HepG2 (cell line): Measurements from ENCODE around the gene NME7. TPM values are rescaled to one million over a fixed set of nuclear protein-coding genes. Genes with fewer than 3 reads are reported as not detected.

Experiments
- ATAC-seq: fragments of 200-7000 bp; cut with Tn5 transposase; 3 replicates; pipeline ENCODE4 v1.9.1; 2020; ENCODE audit warnings: mild to moderate bottlenecking, moderate library complexity
- BruUV-seq: library from RNA; stranded (reverse); fragments of 400-500 nt; replicated peaks from 2 replicates; lab custom pipeline; 2021; lab: Mats Ljungman, UMichigan
- CTCF ChIA-PET: fragments of 300-600 bp; formaldehyde crosslinking; extraction: SDS; loops from one replicate; lab custom pipeline; 2021; ENCODE audit warnings: low total read pairs, inconsistent platforms, low intra/inter-chr PET ratio; lab: Yijun Ruan, JAX
- POLR2A ChIA-PET: fragments of 350-600 bp; sonication (Branson Sonifier 250); formaldehyde crosslinking; loops from one replicate; lab custom pipeline; 2020; ENCODE audit warnings: antibody characterized with exemption, inconsistent platforms; lab: Yijun Ruan, JAX
- DNase-seq: peaks from one replicate; pipeline ENCODE4 v3.0.0-alpha.2; 2015; ENCODE audit warnings: low spot score
- FAIRE-seq: peaks from 3 replicates; lab custom pipeline; 2011; peaks lifted over from hg19 to GRCh38; lab: Jason Lieb, UNC
- H2AFZ ChIP-seq: one replicate; pipeline ENCODE4 v1.6.1; 2011; ENCODE audit warnings: low read length, inconsistent platforms
- H3K27ac ChIP-seq: fragments of 300-600 bp; 3 replicates; pipeline ENCODE4 v1.8.0; 2011; ENCODE audit warnings: mixed run types, mild to moderate bottlenecking, mixed read lengths, low read length, inconsistent platforms; ENCODE audit not compliant: insufficient read depth; ENCODE audit errors: extremely low read length
- H3K27me3 ChIP-seq, 2 experiments: fragments of 200-600 bp in 1 of 2; 2 replicates in 1 of 2; 3 replicates in 1 of 2; pipeline versions ENCODE4 v1.6.0 to v1.8.0; 2011; ENCODE audit warnings: low read length in 2 of 2, mild to moderate bottlenecking in 2 of 2, moderate library complexity in 2 of 2, inconsistent platforms in 1 of 2; ENCODE audit not compliant: insufficient read depth in 2 of 2, control insufficient read depth in 1 of 2
- H3K36me3 ChIP-seq, 2 experiments: fragments of 200-600 bp in 1 of 2; replicated peaks in 1 of 2; 2 replicates in 1 of 2; 3 replicates in 1 of 2; pipeline versions ENCODE4 v1.5.1 to v1.8.0; 2011; ENCODE audit warnings: low read length in 2 of 2, inconsistent platforms in 1 of 2; ENCODE audit not compliant: insufficient read depth in 2 of 2, control insufficient read depth in 1 of 2
- H3K4me1 ChIP-seq: 2 replicates; pipeline ENCODE4 v1.5.1; 2012; ENCODE audit warnings: low read length, inconsistent platforms; ENCODE audit not compliant: insufficient read depth
- H3K4me2 ChIP-seq: 2 replicates; pipeline ENCODE4 v1.6.0; 2011; ENCODE audit warnings: low read depth, low read length, inconsistent platforms
- H3K4me3 ChIP-seq, 3 experiments: fragments of 200-600 bp in 1 of 3; sonication (generic), shearing (Covaris generic) in 1 of 3; replicated peaks in 1 of 3; 2 replicates each; pipeline ENCODE4 v1.5.1; 2011 to 2016; ENCODE audit warnings: low read length in 3 of 3, inconsistent platforms in 2 of 3, low read depth in 2 of 3, mild to moderate bottlenecking in 2 of 3, control low read depth in 1 of 3, mixed read lengths in 1 of 3; ENCODE audit not compliant: insufficient read depth in 1 of 3
- H3K79me2 ChIP-seq: one replicate; pipeline ENCODE4 v1.6.1; 2011; ENCODE audit warnings: low read length, inconsistent platforms; ENCODE audit not compliant: insufficient read depth
- H3K9ac ChIP-seq: 2 replicates; pipeline ENCODE4 v1.6.0; 2011; ENCODE audit warnings: mild to moderate bottlenecking, low read depth, low read length, inconsistent platforms; ENCODE audit not compliant: insufficient read depth
- H3K9me3 ChIP-seq: 2 replicates; pipeline ENCODE4 v1.5.1; 2012; ENCODE audit warnings: mild to moderate bottlenecking, low read length
- H4K20me1 ChIP-seq: 2 replicates; pipeline ENCODE4 v1.6.0; 2011; ENCODE audit warnings: inconsistent platforms, mild to moderate bottlenecking, low read length, moderate library complexity; ENCODE audit not compliant: insufficient read depth
- GATAD1 ChIP-seq: IDR thresholded peaks from 2 replicates; pipeline ENCODE4 v1.6.1; 2016; ENCODE audit warnings: missing genetic modification reagents, missing compliant biosample characterization
- KIAA2018 ChIP-seq: sonication (generic); formaldehyde crosslinking; IDR thresholded peaks from 2 replicates; pipeline ENCODE4 v1.5.0; 2020; ENCODE audit warnings: mild to moderate bottlenecking, missing genetic modification reagents, borderline replicate concordance
- NR1H2 ChIP-seq: sonication (generic); formaldehyde crosslinking; IDR thresholded peaks from 2 replicates; pipeline ENCODE4 v1.8.1; 2022; ENCODE audit warnings: low read depth, missing genetic modification reagents, borderline replicate concordance
- POGZ ChIP-seq: sonication (generic); formaldehyde crosslinking; IDR thresholded peaks from 2 replicates; pipeline ENCODE4 v1.4.0; 2020; ENCODE audit warnings: mild to moderate bottlenecking, missing genetic modification reagents
- TBX3 ChIP-seq: fragments of 450-650 bp; IDR thresholded peaks from 2 replicates; pipeline ENCODE4 v1.6.1; 2017; ENCODE audit warnings: antibody characterized with exemption, mild to moderate bottlenecking, inconsistent platforms, borderline replicate concordance
- WIZ ChIP-seq: sonication (generic); formaldehyde crosslinking; IDR thresholded peaks from 2 replicates; pipeline ENCODE4 v1.5.1; 2020; ENCODE audit warnings: mild to moderate bottlenecking, missing genetic modification reagents
- ZBTB26 ChIP-seq: IDR thresholded peaks from 2 replicates; pipeline ENCODE4 v1.6.1; 2016; ENCODE audit warnings: missing compliant biosample characterization, missing genetic modification reagents, borderline replicate concordance
- ZNF576 ChIP-seq: sonication (generic); formaldehyde crosslinking; IDR thresholded peaks from 2 replicates; pipeline ENCODE4 v1.4.0; 2020; ENCODE audit warnings: mild to moderate bottlenecking, missing genetic modification reagents
- WGBS: methylation state at CpG from one replicate; pipeline ENCODE4 v1.1.6; 2017; ENCODE audit warnings: low lambda C conversion rate; 5-methylcytosine and 5-hydroxymethylcytosine counted together
- in situ Hi-C: cut with HindIII; loops from 2 replicates; pipeline ENCODE4 v1.10.0; 2017; ENCODE audit warnings: low pct_unique_long_range_greater_than_20kb; ENCODE audit not compliant: extremely low pct_ligation_motif_present
- intact Hi-C: fragments of 100-400 bp; cut with micrococcal nuclease; formaldehyde crosslinking; loops from one replicate; pipeline ENCODE4 v1.10.0; 2022; ENCODE audit not compliant: unreplicated experiment
- polyA plus RNA-seq, 8 experiments: library from polyadenylated mRNA; depleted of rRNA in 3 of 8; stranded (reverse) in 7 of 8; unstranded in 1 of 8; fragments of >200 nt; fragmentation: Illumina TruSeq in 4 of 8; extraction: Trizol in 4 of 8; gene quantifications; 2 replicates each; pipeline versions ENCODE4 v1.2.1 to v1.2.3, GENCODE V29; 2011 to 2016; ENCODE audit warnings: low read depth in 4 of 8, missing spikeins in 1 of 8, mixed read lengths in 1 of 8; ENCODE audit not compliant: insufficient read depth in 1 of 8
- total RNA-seq, 5 experiments: library from RNA; depleted of rRNA; stranded (reverse); fragments of >200 nt; fragmentation: Illumina TruSeq; extraction: Trizol; gene quantifications; 2 replicates each; pipeline ENCODE4 v1.2.3, GENCODE V29; 2016; ENCODE audit warnings: low read depth in 1 of 5
- TF ChIP-seq, protein P1 (sequence below): IDR thresholded peaks from 2 replicates; pipeline ENCODE4 v1.6.1; 2016; ENCODE audit warnings: low read depth, control low read depth
- TF ChIP-seq, protein P2 (sequence below): sonication (generic); formaldehyde crosslinking; IDR thresholded peaks from 2 replicates; pipeline ENCODE4 v1.8.1; 2023; ENCODE audit warnings: missing genetic modification reagents, mild to moderate bottlenecking, borderline replicate concordance
- TF ChIP-seq, protein P3 (sequence below): sonication (generic); formaldehyde crosslinking; IDR thresholded peaks from 2 replicates; pipeline ENCODE4 v1.5.0; 2020; ENCODE audit warnings: mild to moderate bottlenecking, missing genetic modification reagents, moderate library complexity

NME7 gene
- total and polyA plus RNA-seq, 2 of the 13 experiments (the other 11 are each of a cell fraction or from before 2014, with no cell fraction given), result 9.4 to 22.5 TPM

DNA sequence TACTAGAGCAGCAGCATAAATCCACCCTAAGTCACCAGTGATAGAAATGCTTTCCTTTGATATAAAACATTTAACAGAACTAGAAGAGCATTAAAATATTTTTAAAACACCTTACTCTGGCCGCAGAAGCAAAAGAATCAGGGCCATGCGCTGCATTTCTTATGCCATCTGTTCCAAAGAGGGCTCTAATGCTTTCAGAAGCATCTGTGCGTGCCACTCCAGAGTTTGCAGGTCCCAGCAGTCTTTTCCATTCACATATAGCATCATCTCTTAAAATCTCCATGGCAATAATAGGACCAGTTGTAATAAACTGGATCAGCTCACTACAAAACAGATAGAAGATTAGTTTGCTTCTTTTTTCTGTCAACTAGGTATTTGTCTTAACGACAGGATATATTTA lies 69.2 kb downstream of the NME7 start:
- no peak overlapping the region for H2AFZ ChIP-seq
- intact Hi-C loops (no loop called here), in situ Hi-C loops (no loop called here)
- H4K20me1 ChIP-seq, result no peaks in the 10 kb centered on the region
- FAIRE-seq, result no peak
- no peaks in the 10 kb centered on the region for H3K27me3 ChIP-seq
- CTCF ChIA-PET, result no interaction called here
- H3K27ac ChIP-seq, result no peak overlapping the region
- POLR2A ChIA-PET, result no interaction called here
- 98% methylated on average over 4 of the region's 4 CpGs for WGBS
- no peaks in the 10 kb centered on the region for H3K79me2 ChIP-seq
- BruUV-seq, result no TSS peak
- H3K4me2 ChIP-seq, result no peak overlapping the region
- H3K9me3 ChIP-seq, result no peaks in the 10 kb centered on the region
- peaks cover 2% of the 10 kb centered on the region for H3K4me1 ChIP-seq
- no peak for DNase-seq
- H3K4me3 ChIP-seq, result no peak overlapping the region
- no peak for ATAC-seq
- H3K9ac ChIP-seq, result no peak overlapping the region
- H3K36me3 ChIP-seq, result no peaks in the 10 kb centered on the region; a peak in 1 of 5 replicates
- TF ChIP-seq, protein P1, sequence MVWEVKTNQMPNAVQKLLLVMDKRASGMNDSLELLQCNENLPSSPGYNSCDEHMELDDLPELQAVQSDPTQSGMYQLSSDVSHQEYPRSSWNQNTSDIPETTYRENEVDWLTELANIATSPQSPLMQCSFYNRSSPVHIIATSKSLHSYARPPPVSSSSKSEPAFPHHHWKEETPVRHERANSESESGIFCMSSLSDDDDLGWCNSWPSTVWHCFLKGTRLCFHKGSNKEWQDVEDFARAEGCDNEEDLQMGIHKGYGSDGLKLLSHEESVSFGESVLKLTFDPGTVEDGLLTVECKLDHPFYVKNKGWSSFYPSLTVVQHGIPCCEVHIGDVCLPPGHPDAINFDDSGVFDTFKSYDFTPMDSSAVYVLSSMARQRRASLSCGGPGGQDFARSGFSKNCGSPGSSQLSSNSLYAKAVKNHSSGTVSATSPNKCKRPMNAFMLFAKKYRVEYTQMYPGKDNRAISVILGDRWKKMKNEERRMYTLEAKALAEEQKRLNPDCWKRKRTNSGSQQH (CRISPR knock-in tag), result no peak
- TF ChIP-seq ZNF576 (CRISPR knock-in tag) (no peak), POGZ (no peak), NR1H2 (CRISPR knock-in tag) (no peak), ZBTB26 (no peak), GATAD1 (CRISPR knock-in tag) (no peak), KIAA2018 (CRISPR knock-in tag) (no peak), TBX3 (no peak), WIZ (CRISPR knock-in tag) (no peak)
- TF ChIP-seq, protein P2, sequence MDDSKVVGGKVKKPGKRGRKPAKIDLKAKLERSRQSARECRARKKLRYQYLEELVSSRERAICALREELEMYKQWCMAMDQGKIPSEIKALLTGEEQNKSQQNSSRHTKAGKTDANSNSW, result no peak
- TF ChIP-seq, protein P3, sequence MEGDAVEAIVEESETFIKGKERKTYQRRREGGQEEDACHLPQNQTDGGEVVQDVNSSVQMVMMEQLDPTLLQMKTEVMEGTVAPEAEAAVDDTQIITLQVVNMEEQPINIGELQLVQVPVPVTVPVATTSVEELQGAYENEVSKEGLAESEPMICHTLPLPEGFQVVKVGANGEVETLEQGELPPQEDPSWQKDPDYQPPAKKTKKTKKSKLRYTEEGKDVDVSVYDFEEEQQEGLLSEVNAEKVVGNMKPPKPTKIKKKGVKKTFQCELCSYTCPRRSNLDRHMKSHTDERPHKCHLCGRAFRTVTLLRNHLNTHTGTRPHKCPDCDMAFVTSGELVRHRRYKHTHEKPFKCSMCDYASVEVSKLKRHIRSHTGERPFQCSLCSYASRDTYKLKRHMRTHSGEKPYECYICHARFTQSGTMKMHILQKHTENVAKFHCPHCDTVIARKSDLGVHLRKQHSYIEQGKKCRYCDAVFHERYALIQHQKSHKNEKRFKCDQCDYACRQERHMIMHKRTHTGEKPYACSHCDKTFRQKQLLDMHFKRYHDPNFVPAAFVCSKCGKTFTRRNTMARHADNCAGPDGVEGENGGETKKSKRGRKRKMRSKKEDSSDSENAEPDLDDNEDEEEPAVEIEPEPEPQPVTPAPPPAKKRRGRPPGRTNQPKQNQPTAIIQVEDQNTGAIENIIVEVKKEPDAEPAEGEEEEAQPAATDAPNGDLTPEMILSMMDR (CRISPR knock-in tag), result no peak
